Activated T-cell treated with anti-CD3 and anti-CD28 coated beads for 4 hours (primary cell): ENCODE measurements around the gene TMPRSS3.
A peak's percentile ranks its signal among the peaks of the same experiment; 100 is the strongest.
"Not testable (repeated sequence)": the region's sequence is repeated elsewhere in the genome, so short reads cannot be mapped to it uniquely, and the experiment has no call there.

Experiments
- DNase-seq: peaks from one replicate; pipeline ENCODE4 v3.0.0-alpha.2; 2020

TMPRSS3 gene

DNA sequence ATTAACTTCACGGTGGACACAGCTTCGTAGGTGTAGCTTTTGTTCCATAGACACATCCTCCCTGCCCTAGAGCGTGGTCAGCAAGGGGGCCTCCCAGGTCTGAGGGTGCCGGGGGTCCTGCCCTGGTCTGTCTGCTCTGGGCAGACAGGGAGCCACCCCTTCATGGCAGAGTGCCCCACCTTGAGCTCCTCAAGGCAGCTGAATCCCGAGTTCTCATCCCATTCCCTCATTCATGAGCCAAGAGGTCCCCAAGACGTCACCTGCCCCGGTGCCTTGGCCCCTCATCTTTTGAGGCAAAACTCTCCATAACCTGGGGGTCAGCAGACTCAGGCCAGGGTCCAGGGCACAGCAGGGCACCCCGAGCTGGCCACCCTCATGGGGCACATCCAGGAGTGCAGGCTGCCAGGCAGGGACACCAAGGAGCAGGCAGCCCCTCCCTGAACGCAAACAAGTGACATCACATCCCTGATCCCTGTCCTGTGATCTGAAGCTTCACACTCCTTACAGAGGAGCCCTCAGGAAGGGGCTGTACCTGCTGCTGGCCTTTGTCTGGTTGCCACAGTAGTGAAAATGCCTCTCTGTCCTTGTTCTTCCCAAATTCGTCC lies 31.1 kb upstream of the TMPRSS3 start:
- no peak for DNase-seq

DNA sequence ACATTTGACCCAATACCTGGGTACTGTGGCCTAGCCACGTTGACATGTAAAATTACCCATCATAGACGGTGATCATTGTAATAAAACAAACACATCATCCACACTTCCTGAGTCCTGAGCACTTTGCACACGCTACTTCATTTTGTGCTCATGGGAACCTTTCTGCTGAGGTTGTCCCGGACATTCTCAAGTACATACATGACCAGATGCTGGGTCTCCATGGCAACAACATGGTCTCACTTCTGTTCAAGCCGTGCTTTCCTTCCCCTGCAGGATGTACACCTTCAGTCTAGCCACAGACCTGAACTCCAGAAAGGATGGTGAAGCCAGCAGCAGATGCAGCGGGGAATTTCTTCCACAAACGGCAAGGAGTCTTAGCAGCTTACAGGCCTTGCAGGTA lies 30.6 kb upstream of the TMPRSS3 start:
- no peak for DNase-seq

GRCh38 chr21:42425591-42425990 lies 29.7 kb upstream of the TMPRSS3 start:
- no peak for DNase-seq

GRCh38 chr21:42424914-42425541 lies 29.2 kb upstream of the TMPRSS3 start:
- no peak for DNase-seq

- DNase-seq = no peak
Measured at GRCh38 chr21:42423685-42424084, 27.8 kb upstream of the TMPRSS3 start.

GRCh38 chr21:42423197-42423675 lies 27.4 kb upstream of the TMPRSS3 start:
- DNase-seq = no peak

DNA sequence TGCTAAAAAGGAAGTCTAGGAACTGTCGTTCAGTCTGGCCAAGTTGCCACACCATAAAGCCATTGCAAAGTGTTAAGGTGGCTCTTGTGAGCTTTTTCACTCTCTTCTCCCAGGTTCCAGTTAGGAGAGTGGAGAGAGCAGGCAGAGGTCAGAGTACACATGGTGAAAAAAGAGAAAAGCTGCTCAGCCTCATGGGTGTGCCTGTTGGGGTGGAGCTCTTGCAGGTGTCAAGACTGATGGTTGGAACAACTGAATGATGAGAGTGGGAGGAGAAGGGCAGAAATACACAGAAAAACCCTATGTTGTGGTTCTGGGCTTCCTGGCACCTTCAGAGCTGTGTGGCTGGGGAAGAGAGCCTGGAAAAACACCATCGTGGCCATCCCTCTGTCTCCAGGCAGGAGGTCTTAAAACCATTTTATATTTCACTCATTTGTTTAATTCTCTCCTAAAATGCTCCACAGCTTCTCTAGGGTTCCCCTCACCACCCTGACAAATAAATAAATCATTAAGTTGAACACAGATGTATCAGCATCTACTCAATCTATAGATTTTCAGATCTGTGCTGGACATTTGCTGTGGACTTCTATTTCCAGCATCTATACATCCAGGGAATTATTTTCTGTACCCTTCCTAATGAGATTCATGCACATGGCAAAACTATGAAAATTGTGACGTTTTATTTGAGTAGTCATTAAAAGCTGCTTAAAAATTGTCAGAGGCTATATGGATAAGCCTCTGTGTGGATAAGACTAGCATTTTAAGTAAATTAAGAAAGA lies 25.4 kb upstream of the TMPRSS3 start:
- no peak for DNase-seq

GRCh38 chr21:42419845-42420244 lies 24.0 kb upstream of the TMPRSS3 start:
- DNase-seq = no peak

DNA sequence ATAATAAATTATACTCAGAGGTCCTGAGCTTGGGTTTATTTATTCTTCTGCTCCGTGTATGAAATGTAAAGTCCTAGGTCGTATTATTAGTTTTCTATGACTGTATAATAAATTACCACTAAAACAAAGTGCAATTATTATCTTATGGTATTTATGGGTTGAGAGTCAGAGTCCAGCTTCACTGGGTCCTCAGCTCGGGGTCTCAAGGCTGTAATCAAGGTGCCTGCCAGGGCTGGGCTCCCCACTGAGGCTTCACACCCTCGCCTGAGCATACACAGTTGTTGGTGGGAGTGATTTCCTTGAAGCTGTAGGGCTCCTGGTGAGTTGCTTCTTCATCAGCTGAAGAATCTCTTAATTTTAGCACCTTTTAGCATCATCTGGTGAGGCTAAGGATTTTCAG lies 23.0 kb upstream of the TMPRSS3 start:
- DNase-seq = no peak

DNA sequence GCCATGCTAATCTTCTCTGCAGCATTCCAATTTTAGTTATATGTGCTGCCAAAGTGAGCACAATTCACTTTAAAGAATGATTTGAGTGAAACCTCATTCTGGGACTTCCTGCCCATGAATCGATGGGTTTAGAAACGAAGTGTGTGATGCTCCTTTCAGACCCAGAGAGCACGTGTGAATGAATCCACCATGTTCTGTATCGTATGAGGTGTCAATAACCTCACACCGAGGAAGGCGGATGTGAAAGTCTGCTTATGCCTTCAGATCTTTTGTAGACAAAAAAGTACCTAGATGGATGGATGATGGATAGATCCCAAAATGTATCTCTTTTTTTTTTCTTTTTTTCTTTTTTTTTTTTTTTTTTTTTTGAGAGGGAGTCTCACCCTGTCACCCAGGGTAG lies 21.7 kb upstream of the TMPRSS3 start:
- DNase-seq = no peak

- DNase-seq = peak; percentile 92
Measured at GRCh38 chr21:42414928-42415769, 19.3 kb upstream of the TMPRSS3 start.

GRCh38 chr21:42414553-42414927 lies 18.7 kb upstream of the TMPRSS3 start:
- no peak for DNase-seq

GRCh38 chr21:42414066-42414465 lies 18.2 kb upstream of the TMPRSS3 start:
- DNase-seq = no peak

DNA sequence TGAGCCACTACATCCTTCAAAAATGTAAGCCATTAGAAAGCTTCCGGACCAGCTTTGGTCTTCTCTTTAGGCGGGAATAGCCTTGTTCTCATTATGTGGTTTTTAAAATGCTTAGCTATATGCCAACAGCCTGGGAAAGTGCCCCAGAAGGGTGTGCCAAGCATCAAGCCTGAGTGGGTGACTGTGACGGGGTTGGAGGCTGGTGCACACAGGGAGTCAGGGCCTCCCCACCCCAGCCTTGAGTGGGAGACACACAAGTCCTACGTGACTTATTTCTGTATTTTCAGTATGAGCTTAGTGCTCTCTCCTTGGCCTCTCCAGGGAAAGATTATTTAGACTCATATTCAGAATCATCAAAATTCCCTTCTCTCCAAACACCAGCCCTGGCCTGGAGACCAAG lies 17.6 kb upstream of the TMPRSS3 start:
- DNase-seq = no peak

DNA sequence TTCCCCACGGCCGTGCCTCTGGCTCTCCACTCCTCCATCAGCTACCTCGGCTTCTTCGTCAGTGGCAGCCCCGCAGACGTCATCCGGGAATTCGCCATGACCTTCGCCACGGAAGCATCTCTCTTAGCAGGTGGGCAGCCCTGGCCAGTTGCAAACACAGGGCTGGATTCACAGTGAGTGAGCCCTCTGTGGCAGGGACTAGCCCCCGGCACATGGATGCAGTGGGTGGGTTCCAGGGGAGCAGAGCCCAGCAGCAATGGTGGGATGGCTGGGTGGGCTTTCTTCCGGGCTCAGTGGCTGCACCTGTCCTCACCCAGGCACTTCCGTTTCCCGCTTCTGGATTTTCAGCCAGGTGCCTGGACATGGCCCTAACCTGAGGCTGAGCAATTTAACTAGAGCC lies 17.2 kb upstream of the TMPRSS3 start:
- no peak for DNase-seq

DNA sequence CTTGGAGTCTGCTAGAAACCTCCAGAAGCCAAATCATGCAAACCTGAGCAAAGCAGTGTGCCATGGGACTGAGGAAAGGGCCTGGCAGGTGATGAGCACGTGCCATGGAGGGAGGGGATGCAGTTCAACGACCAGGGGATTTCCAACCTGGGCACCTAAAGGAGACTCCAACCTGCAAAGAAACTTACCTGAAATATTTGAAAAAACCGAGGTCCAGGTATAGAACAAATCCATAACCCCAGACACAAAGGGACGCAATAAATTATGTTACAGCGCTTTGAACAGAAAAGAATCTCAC lies 16.7 kb upstream of the TMPRSS3 start:
- DNase-seq = no peak

- no peak for DNase-seq
Measured at GRCh38 chr21:42411891-42412635, 16.2 kb upstream of the TMPRSS3 start.

DNA sequence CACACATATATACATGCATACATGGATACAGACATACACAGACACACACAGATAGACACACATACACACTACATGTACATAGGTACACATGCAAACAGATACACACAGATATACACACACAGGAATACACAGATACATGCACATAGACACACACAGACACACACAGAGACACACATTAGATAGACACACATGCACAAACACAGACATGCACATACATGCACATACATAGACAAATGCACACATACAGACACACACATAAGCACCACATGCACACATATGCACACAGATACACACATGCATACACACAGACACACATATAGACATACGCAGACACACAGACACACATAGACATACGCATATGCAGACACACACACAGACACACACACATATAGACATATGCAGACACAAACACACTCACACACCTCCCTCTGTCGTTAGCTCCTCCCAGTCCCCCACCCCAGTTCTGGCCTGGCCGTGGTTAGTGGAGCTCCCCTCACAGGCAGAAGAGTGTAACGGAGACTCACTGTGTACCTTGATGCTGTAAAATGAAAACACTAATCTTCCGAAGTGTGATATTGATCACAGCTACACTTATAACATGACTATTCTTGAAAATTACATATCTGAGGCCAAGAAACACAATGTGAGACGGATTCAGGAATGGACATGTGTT lies 15.5 kb upstream of the TMPRSS3 start:
- DNase-seq = no peak

GRCh38 chr21:42409366-42409765 lies 13.5 kb upstream of the TMPRSS3 start:
- DNase-seq = no peak

DNA sequence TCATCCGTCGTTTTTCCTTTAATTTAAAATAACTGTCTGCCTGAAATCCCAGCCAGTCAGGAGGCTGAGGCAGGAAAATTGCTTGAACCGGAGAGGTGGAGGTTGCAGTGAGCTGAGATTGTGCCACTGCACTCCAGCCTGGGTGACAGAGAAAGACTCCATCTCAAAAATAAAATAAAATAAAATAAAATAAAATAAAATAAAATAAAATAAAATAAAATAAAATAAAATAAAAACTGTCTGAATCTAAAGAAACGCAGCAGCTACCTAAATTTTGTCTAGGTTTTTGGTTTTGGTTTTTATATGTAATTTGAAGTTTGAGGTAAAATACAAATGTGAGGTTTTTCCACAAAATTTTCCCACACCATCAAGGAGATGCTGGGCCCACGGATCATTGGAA lies 12.9 kb upstream of the TMPRSS3 start:
- DNase-seq = not testable (repeated sequence)

DNA sequence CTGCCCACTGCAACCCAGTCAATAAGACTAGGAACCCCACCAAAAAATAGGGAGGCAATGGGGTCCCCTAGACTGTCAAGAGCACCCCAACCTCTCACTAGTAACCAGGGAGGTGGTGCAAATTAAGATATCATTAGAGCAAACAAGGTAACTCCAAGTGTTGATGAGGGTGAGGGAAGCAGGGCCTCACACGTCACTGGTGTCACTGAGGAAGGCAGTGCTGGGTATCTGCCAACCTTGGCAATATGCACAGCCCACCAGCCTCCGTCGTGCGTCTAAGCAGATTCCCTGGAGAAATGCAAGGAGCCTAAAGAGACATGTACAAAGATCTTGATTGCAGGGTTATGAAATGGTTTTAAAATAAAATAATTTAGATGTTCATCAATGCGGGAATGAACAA lies 11.6 kb upstream of the TMPRSS3 start:
- no peak for DNase-seq

GRCh38 chr21:42406866-42407265 lies 11.0 kb upstream of the TMPRSS3 start:
- DNase-seq = no peak
